KG1 (cell line): Measurements from ENCODE around the gene CCDC50.

ENCODE experiments used
- DNase-seq: peaks from one replicate; lab custom pipeline; 2025; lab: John Stamatoyannopoulos, UW

The CCDC50 gene

DNA sequence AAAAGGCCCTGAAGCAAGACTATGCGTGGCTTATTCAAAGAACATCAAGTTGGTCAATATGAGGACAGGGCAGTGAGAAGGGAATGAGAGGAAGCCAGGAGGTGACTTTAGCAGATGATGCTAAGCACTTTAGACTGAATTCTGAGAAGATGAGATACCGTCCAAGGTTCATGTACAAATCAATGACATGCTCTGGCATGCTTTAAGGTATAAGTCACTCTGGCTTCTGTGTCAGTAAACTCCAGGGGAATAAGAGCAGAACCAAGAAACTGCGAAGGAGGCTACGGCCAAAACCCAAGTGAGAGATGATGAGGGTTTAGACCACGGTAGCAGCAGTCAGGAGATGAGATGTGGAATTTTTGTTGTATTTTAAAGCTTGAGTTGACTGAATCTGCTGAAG, 8.9 kb upstream of the CCDC50 start:
- DNase-seq: no peak

DNA sequence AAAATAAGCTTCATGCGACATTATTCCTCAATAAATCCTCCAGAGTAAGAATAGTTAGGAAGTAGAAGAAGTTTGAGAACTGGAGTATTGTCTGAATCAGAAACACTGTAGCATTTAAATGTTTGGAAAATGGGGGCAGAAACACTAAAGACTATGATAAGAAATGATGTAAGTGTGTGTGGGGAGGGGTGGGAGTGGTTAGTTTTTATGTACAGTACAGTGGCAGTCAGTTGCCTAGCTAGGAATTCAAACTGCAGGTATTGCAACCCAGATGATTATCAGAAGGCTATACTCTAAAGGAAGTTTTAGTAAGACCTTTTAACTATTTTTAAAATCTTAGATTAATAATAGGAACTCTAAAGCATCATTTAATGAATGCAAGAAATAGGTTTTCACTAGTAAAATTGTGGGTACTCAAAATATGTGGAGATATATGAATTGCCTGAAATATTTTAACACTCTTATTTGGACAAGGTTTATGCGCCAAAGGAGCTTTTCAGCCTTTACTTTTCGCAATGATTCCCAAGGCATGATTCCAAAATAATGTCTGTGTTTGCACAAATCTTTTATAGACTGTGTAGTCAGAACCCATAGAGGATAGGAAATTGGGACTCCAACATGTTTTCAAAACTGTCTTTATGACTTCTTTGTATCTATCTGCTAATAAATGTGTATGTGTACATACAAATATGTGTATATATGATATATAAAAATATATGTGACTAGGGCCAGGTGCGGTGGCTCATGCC, 8.0 kb upstream of the CCDC50 start:
- no peak for DNase-seq

DNA sequence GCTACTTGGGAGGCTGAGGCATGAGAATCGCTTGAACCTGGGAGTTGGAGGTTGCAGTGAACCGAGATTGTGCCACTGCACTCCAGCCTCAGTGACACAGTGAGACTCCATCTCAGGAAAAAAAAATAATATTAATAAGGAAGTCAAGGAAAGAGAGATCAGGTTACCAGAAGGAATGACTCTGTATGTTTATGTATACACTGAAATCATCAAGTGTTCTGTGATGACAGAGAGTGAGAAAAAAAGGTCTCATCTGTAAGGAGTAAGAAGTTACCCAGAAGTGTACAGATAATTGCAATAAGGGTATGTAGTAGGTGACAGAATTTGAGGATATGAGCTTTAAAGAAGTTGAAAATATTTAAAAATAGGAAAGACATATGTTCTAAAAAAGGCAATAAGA, 4.3 kb upstream of the CCDC50 start:
- no peak for DNase-seq

DNA sequence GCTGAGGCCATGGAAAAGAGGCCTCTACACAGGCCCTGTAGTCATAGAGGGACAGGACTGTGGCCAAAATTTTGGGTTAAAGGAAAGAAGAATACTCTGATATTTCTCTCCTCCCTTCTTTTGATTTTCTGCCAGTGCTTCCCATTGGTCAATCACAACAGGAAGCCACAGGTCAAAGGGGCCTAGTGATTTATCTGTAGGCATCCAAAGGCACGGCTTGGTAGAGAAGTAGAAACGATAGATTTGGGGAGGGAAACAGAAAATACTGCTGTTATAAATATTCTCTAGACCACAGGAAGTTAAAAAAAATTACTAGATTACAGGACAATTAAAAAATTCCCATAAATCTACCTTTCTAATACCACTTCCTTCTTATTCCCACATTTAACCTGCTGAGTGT, 1.7 kb upstream of the CCDC50 start:
- no peak for DNase-seq

DNA sequence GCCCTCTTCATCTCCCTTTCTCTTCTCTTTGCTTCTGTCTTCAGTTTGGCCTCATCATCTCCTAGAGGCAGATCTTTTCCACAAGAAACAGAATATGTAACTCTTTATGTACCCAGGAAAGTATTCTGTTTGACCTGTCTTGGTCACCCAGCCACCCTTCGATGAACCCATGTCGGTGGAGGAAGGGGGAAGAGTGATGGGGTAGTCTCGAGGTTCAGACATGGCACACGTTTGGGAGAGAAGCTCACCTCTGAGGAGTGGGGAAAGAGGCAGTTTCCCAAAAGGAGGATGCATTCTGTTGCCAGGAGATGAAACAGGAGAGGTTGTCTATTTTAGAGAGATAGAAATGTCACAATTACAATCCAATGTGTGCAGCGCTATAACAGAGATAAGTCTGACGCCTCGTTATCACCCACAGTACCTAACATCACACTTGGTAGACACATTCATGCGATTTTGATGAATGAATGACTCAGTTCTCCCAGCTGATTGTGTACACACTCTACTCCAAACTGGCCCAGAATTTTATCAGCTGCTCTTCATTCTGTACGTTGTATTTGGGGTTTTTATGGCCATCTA, 722 bp upstream of the CCDC50 start:
- no peak for DNase-seq

DNA sequence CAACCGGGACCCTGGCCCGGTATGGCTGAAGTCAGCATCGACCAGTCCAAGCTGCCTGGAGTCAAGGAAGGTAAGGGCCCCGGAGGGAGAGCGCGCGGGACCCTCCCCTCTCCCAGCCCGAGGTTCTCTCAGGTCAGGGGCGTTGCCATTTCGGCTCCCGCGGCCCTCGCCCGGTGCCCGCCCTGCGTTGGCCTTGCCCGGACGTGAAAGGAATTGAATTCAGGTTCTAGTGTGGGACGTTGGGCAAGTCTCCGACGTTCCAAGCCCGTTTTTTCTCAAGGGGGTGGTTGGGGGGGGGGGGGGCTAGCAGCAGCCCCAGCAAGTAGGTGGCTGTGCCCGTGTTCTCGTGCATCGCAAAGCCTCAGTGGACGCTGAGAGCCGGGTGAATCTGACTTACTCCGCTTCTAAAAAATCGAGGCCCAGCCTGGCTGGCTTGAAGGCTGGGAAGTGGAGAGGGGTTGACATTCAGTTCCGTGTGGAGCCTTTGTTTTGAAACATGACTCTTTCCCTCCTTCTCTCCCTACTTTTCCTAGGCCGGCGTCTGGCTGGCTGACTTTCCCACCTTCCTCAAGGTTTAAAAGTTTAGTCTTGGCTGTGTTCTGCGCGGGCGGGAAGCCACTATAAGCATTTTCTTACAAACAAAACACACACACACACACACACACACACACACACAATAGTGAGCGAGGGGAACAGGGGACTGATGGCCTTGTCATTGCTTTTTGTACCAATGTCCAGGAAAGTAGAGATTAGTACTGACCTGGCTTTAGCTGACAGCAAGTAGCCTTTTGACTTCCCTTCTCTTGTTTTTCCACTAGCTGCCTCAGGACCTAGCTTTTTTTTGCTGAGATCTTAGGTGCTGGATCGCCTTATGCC, 698 bp downstream of the CCDC50 start, which contains the start of gene UTS2B:
UTS2B (minus strand) TSS at position 873 of the 876 bp plus-strand sequence. CDS start 48,337 bp downstream, outside the sequence.
- no peak for DNase-seq

DNA sequence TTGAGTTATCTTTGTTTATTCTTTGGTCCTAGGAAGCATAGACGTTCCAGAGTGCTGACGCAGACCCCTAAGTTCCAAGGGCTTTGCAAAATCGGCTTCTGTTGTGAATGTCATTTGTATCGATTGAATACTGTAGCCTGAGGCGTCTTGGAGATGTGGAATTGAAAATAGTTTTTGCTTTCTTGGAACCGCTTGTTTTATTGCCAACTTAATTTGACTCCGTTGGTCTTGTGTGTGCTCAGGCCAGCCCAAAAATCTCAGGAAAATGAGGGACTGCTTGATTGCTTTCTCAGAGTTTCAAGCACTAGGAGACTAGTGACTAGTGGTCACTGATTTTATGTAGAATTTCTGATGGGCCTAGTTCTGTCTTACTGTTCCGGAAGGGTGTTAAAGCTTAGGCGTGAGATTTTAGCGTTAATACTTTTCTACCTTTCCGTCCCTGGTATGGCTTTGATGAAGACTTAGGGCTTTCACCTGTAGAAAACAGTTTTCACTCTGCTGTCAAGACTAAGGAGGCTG, 1.4 kb downstream of the CCDC50 start:
- DNase-seq: no peak

DNA sequence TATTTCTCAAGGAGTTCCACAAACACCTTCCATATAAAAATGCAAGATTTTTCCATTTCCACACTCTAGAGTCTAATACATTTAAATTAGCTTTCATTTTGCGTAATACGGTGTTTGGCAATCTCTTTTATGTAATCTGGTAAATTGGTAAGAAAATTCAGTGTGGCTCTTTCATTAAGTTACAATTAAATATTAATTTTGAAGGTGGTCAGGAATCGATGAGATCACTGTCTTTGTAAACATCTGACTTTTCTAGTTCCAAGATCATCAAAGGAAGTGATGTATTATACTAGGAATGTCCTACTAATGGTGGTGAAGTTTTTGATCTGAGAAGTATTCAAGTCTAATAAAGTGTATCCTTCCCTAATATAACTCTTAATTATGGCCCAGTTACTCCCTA, 2.2 kb downstream of the CCDC50 start:
- DNase-seq: no peak

DNA sequence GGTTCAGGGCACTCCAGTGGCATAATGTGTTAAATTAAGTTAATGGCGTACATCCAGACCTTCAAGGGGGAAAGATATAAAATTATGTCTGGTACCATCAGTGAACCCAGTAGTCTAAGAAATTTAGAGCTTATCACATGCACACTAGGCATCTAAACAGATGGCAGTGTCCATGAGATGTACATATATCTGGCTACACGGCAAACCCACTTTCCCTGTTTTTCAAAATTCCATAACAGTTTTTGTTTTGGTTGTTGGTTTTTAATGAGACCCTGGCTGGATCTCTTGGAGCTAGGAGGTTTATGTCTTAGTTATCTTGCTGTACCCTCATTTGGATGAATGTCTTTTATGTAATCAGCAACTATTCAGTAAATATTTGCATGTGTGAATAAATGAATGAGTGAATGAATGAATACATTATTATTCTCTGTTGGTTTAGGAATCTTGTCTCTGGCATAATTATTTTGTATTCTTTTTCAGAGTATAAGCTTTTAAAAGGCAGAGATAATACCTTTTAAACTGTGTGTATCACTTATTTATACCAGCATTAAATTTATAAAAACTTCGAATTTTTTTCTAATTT, 4.2 kb downstream of the CCDC50 start:
- DNase-seq: no peak

DNA sequence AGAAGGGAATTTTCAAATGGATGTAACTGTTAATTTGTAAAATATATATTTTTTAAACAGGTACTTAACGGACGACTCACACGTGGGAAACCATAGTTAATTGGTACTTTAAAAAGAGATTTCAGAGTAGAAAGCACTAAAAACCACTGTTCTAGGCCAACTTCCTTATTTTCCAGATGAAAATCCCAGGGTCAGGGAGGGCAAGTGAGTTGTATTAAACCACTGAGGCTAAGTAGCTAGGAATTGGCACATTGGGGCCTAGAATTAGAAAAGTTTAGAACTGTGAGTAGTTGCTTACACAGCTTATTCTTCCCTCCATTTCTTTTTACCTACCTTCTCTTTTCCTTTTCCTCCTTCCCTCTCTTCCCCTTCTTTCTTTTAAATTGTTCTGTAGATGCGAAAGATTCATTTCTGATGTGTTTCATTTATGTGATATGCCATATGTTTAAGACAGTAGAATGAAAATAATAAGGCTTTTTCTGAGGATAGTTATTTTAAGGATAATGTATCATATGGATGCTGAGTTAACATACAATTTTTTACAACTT, 5.2 kb downstream of the CCDC50 start:
- no peak for DNase-seq

DNA sequence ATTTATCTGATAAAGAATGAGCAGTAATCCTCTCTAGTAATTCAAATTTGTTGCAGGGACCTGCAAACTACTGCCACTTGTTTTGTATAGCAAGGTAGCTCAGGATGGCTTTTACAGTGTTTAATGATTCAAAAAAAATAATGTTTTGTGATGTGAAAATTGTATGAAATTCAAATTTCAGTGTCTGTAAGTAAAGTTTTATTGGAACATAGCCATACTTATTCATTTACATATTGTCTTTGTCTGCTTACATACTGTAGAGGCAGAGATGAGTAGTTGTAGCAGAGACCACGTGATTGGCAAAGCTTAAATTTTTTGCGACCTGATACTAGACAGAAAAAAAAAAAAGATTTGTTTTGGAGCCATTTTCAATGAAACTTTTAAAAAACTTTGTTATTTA, 7.6 kb downstream of the CCDC50 start:
- no peak for DNase-seq

DNA sequence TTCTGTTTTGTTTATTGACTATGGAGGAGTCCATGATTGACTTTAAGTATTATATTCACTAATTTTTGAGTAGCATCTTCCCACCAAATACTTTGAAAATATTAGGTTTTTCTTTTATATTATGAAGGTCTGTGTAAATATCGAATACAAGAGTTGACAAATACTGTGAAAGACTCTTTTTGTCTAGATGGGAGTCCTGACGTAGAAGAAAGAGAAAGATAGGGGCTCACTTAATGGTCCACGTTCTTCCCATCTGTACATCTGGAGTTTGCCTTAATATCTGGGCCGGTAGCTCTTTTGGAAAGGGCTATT, 8.9 kb downstream of the CCDC50 start:
- DNase-seq: no peak

DNA sequence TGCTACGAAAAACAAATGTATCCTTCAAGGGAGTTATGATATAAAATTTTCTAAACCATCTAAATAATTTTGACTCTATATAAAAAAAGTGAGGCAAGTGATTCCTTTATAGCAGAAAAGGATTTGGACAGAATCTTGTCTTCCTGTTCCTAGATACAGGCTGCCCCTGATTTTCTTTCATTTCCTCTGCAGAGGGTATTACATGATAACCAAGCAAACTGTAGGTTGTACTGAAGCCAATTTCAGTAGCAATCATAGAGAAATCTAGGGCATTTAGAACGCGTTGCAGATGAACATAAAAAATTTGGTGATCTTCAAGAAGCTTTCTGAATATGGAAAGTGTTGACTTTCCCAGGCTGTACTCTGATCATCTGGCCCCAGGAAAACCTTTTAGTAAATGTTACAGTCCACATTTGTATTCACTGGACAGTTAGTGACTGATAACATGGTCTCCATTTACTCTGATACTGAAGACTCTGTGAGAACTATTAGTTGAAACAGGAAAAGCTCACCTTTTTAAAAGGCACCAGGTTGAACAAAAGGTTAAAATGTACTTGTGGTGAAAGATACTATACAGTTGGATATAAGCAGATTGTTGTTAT, 10.2 kb downstream of the CCDC50 start:
- DNase-seq: no peak

DNA sequence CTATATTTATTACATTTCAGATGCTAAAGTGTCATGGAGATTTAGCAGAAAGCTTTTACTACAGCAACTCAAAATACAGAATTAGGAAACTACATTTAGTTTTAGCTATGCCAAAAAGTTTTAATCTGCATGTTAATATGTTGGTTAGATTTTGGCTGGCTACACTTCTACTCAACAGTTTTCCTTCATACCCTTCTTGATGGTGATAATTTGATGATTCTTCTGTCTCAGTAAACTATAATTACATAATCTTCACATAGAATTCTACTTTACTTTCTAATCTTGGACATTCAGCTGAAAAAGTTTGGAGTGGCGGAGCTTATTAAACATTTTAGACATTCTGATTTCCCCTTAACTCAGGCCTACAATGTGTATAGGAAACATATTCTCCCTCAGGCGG, 11.2 kb downstream of the CCDC50 start:
- DNase-seq: no peak

DNA sequence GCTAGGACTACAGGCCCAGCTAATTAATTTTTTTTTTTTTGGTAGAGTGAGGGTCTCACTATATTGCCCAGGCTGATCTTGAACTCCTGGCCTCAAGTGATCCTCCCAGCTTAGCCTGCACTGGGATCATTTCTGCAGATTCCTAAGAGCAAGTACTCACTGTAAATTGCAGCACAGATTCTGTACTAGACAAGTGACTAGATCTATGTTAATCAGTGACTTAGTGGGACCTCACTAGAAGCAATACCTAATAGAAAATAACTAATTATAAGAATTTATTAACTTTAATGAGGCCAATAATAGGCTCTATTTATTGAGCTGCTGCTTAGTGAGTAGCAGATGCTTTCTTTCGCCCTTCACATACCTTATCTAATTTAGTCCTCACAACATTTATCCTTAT, 11.8 kb downstream of the CCDC50 start:
- no peak for DNase-seq

DNA sequence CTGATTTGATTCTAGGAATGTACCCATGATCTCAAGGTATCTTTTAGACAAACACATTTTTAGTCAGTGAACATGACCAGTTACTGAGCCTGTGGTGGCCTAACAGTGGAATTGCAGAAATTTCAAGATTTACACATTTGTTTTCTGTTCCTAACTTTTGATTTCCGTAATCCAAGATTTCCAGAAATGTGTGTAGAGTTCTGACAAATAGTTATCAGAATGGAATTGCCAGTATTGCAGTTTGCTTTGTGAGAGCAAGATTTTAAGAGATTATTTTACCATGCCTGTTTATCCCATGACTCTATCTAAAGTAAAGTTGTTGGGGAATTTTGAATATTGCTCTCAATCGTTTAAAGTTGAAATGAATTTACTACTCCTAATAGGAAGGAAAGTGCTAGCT, 12.8 kb downstream of the CCDC50 start:
- no peak for DNase-seq

DNA sequence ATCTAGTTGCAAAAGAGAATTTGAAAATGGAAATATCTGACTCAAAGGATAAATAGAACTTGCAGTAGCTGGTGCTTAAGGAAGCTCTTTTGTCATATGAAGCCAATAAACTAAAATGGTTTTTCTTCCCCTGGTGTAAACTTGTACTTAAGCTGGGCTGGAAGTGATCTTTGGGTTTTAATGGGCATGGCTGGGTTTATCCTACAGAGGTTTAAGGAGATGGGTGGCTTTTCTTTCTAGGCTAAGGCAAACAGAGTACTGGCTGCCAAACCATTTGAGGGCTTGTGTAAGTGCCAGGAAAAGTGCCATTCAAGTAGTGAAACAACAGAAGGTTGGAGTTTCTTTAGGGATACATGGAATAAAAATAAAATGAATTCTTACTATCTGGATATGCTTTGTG, 13.2 kb downstream of the CCDC50 start:
- no peak for DNase-seq

DNA sequence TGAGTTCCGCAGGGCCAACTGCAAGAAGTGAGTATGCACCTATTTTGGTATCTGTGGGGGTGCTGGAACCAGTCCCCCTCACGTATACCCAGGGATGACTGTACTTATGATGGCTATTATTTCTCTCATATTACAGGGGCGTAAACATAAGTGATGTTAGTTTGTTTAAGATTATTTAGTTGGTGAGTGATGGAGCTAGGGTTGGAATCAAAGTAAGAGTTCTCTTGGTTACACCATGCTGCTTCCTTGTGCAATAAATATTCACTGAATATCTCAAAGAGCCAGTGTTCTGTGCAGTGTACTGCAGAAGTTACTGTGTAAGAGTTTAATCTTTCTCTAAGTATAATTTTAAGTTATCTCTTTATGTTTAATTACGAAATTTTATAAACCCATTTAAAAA, 13.9 kb downstream of the CCDC50 start:
- DNase-seq: no peak

DNA sequence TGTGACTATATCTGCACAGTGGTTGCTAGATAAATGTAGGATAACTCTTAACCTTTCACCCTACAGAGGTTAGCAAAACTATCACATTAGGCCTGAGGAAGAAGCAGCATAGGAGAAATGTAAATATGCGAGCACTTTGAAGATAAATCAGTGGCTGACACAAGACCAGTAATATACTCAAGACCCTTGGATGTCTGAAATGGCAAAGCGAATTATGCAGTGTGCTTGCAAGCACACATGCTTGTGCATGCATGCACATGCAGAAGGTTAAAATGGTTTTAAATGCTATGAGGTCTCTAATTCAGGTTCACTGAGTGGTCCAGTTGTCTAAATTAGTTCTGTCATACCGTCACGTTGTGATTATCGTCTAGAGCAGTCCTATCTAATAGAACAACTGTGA, 14.7 kb downstream of the CCDC50 start:
- no peak for DNase-seq

DNA sequence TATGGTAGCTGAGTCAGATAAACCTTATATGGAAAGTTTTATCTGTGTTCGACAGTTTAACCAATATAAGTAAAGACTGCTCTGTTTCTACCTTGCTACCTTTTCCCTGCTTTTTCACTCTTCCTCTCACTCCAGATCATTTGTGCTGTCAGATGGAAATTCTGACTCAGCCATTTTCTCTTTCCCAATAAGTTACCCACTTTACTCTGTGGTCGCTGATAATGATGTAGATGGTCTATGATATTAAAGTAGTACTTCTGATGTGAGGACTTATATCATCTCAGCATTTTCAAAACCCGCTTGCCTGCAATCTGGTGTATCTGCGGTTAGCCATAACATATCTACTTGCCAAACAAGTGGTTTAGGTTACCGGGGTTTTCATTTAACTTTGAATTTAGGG, 16.1 kb downstream of the CCDC50 start:
- no peak for DNase-seq

DNA sequence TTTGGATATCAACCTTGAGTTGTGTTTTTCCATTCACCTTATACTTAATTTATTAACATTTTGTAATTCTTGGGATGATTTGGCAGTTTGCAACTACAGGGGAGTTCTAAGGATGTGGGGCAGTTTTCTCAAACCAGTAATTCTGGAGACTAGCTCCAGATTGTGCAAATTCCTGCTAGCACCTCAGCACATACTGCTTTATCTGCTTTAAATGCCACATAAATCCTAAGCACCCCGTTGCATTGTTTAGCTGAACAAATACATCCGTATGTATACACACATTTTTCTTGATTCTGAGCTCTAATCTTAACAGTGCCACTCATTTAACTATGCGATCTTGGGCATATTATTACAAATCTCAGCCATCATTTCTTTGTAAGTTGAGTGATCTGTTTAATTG, 18.0 kb downstream of the CCDC50 start:
- no peak for DNase-seq

DNA sequence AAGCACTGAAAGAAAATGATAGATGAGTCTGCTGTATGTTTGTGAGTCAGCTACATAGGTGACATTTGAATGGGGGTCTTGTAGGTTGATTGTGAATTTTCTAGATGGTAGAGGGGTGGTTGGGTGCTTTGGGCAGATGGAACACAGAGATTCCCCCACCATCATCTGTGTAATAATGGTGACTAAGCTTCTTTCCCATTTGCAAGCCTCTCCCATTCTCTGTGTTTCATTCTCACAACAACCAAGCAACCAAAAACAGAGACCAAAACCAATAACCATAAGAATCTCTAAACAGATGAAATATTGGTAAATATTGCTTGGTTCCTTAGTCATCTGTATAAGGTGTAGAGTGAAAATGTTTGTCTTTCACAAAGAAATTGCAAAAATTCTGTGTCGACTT, 18.9 kb downstream of the CCDC50 start:
- DNase-seq: no peak
